K562 (cell line): ENCODE measurements around the gene ATRAID. TPM values are rescaled to one million over a fixed set of nuclear protein-coding genes. Genes with fewer than 3 reads are reported as not detected.

Experiments
- ATAC-seq: fragments of 200-7000 bp; cut with Tn5 transposase; 3 replicates; pipeline ENCODE4 v1.9.1; 2020; ENCODE audit warnings: moderate library complexity
- BruUV-seq: library from RNA; stranded (reverse); fragments of 400-500 nt; replicated peaks from 2 replicates; lab custom pipeline; 2021; lab: Mats Ljungman, UMichigan
- CTCF ChIA-PET: fragments of 300-600 bp; formaldehyde crosslinking; extraction: SDS; loops from one replicate; lab custom pipeline; 2021; ENCODE audit warnings: low intra/inter-chr PET ratio; lab: Yijun Ruan, JAX
- POLR2A ChIA-PET: fragments of 300-600, 350-650 bp; sonication (Branson Sonifier 250); formaldehyde crosslinking; extraction: SDS; loops from one replicate; lab custom pipeline; 2021; ENCODE audit warnings: antibody characterized with exemption, inconsistent platforms; lab: Yijun Ruan, JAX
- DNase-seq, 4 experiments: peaks; one replicate each; pipeline versions ENCODE4 v3.0.0 to v3.0.0-alpha.2; 2011 to 2018; ENCODE audit warnings: low spot score in 3 of 4, mixed read lengths in 3 of 4; ENCODE audit errors: extremely low read depth in 1 of 4
- FAIRE-seq: peaks from 2 replicates; lab custom pipeline; 2011; peaks lifted over from hg19 to GRCh38; lab: Jason Lieb, UNC
- H2AFZ ChIP-seq: 2 replicates; pipeline ENCODE4 v1.6.0; 2011; ENCODE audit warnings: low read depth, low read length, control low read depth, inconsistent platforms
- H3K27ac ChIP-seq: fragments of 200-600 bp; 3 replicates; pipeline ENCODE4 v1.8.0; 2011; ENCODE audit warnings: low read depth, mild to moderate bottlenecking, control low read depth, inconsistent platforms, low read length, moderate library complexity, mixed read lengths; ENCODE audit errors: extremely low read depth
- H3K27me3 ChIP-seq, 2 experiments: fragments of 300-600 bp in 1 of 2; 2 replicates in 1 of 2; 3 replicates in 1 of 2; pipeline versions ENCODE4 v1.6.0 to v1.8.0; 2011; ENCODE audit warnings: inconsistent platforms in 2 of 2, low read length in 2 of 2, mild to moderate bottlenecking in 1 of 2, mixed read lengths in 1 of 2, moderate library complexity in 1 of 2; ENCODE audit not compliant: control insufficient read depth in 2 of 2, insufficient read depth in 2 of 2
- H3K36me3 ChIP-seq: fragments of 300-600 bp; 3 replicates; pipeline ENCODE4 v1.8.0; 2011; ENCODE audit warnings: mild to moderate bottlenecking, low read length, inconsistent platforms; ENCODE audit not compliant: control insufficient read depth, insufficient read depth
- H3K4me1 ChIP-seq, 2 experiments: fragments of 200-600 bp in 1 of 2; replicated peaks in 1 of 2; 2 replicates in 1 of 2; 3 replicates in 1 of 2; pipeline versions ENCODE4 v1.5.1 to v1.8.0; 2011; ENCODE audit warnings: inconsistent platforms in 2 of 2, low read length in 2 of 2, mild to moderate bottlenecking in 1 of 2, mixed read lengths in 1 of 2, moderate library complexity in 1 of 2; ENCODE audit not compliant: control insufficient read depth in 2 of 2, insufficient read depth in 2 of 2
- H3K4me2 ChIP-seq: 2 replicates; pipeline ENCODE4 v1.6.1; 2011; ENCODE audit warnings: low read length, control low read depth, inconsistent platforms, mixed read lengths; ENCODE audit not compliant: insufficient read depth
- H3K4me3 ChIP-seq: fragments of 200-600 bp; sonication (generic), shearing (Covaris generic); 2 replicates; pipeline ENCODE4 v1.5.1; 2016; ENCODE audit warnings: control low read depth, inconsistent platforms
- H3K79me2 ChIP-seq: fragments of 200-600 bp; 3 replicates; pipeline ENCODE4 v1.8.0; 2011; ENCODE audit warnings: low read length, inconsistent platforms; ENCODE audit not compliant: control insufficient read depth, insufficient read depth
- H3K9ac ChIP-seq, 2 experiments: 2 replicates each; pipeline versions ENCODE4 v1.6.0 to v1.6.1; 2011; ENCODE audit warnings: low read depth in 2 of 2, low read length in 2 of 2, control low read depth in 1 of 2, inconsistent platforms in 1 of 2, mild to moderate bottlenecking in 1 of 2, mixed read lengths in 1 of 2; ENCODE audit not compliant: insufficient read depth in 1 of 2
- H3K9me1 ChIP-seq: one replicate; pipeline ENCODE4 v1.6.0; 2011; ENCODE audit warnings: inconsistent platforms, mild to moderate bottlenecking, low read length, moderate library complexity; ENCODE audit not compliant: control insufficient read depth, insufficient read depth
- H3K9me3 ChIP-seq: replicated peaks from 2 replicates; pipeline ENCODE4 v1.5.1; 2011; ENCODE audit warnings: low read depth, low read length, inconsistent platforms; ENCODE audit not compliant: control insufficient read depth, insufficient read depth
- H4K20me1 ChIP-seq: replicated peaks from 2 replicates; pipeline ENCODE4 v1.6.1; 2011; ENCODE audit warnings: low read length, inconsistent platforms, mixed read lengths; ENCODE audit not compliant: control insufficient read depth, insufficient read depth
- ARID2 ChIP-seq: fragments of 450-650 bp; IDR thresholded peaks from 2 replicates; pipeline ENCODE4 v1.6.1; 2017; ENCODE audit warnings: antibody characterized with exemption, mild to moderate bottlenecking
- CTBP1 ChIP-seq: fragments of 450-650 bp; IDR thresholded peaks from 2 replicates; pipeline ENCODE4 v1.6.1; 2016; ENCODE audit warnings: borderline replicate concordance
- FOXM1 ChIP-seq, 2 experiments: fragments of 450-650 bp in 1 of 2; sonication (generic) in 1 of 2; formaldehyde crosslinking in 1 of 2; IDR thresholded peaks; 2 replicates each; pipeline versions ENCODE4 v1.6.1 to v1.9.0; 2017 to 2022; ENCODE audit warnings: low read depth in 2 of 2, mild to moderate bottlenecking in 2 of 2, missing genetic modification reagents in 1 of 2, moderate library complexity in 1 of 2
- POLR3G ChIP-seq: IDR thresholded peaks from 2 replicates; pipeline ENCODE4 v1.6.1; 2011; ENCODE audit not compliant: insufficient read length, insufficient replicate concordance; ENCODE audit errors: extremely low read depth
- TEAD2 ChIP-seq: fragments of 450-650 bp; IDR thresholded peaks from 2 replicates; pipeline ENCODE4 v1.6.1; 2016; ENCODE audit warnings: missing genetic modification characterization, control low read depth, missing compliant biosample characterization
- ZBTB17 ChIP-seq: fragments of 450-650 bp; formaldehyde crosslinking; IDR thresholded peaks from 2 replicates; pipeline ENCODE4 v1.4.0; 2020; ENCODE audit warnings: mild to moderate bottlenecking
- ZNF263 ChIP-seq: sonication (generic); formaldehyde crosslinking; IDR thresholded peaks from 2 replicates; pipeline ENCODE4 v1.8.0; 2022; ENCODE audit warnings: mild to moderate bottlenecking, missing genetic modification reagents, borderline replicate concordance
- ZSCAN29 ChIP-seq: fragments of 450-650 bp; IDR thresholded peaks from 2 replicates; pipeline ENCODE4 v1.6.1; 2017
- WGBS: fragments of 100-300 bp; shearing (Covaris generic); methylation state at CpG from one replicate; pipeline ENCODE4 v1.1.6; 2016; ENCODE audit warnings: low coverage, mixed read lengths; ENCODE audit not compliant: insufficient coverage; ENCODE audit errors: missing lambda C conversion rate; 5-methylcytosine and 5-hydroxymethylcytosine counted together
- in situ Hi-C: fragments of 300-500 bp; cut with MboI; formaldehyde crosslinking; loops from 4 replicates; pipeline ENCODE4 v1.15.0; 2018; ENCODE audit warnings: inconsistent platforms, mixed read lengths
- intact Hi-C: fragments of 100-400 bp; cut with micrococcal nuclease; formaldehyde crosslinking; loops from 2 replicates; pipeline ENCODE4 v1.14.2; 2022
- polyA plus RNA-seq, 8 experiments: library from polyadenylated mRNA; depleted of rRNA in 4 of 8; stranded (reverse) in 5 of 8; unstranded in 3 of 8; fragments of >200 nt; fragmentation: Nextera tagmentation in 2 of 8; fragmentation: Illumina TruSeq in 1 of 8; extraction: Ambion mirVana in 2 of 8; extraction: Trizol in 1 of 8; gene quantifications; 2 replicates each; pipeline versions ENCODE4 v1.2.1 to v1.2.3, GENCODE V29; 2011 to 2014; ENCODE audit warnings: inconsistent platforms in 1 of 8, missing spikeins in 1 of 8
- total RNA-seq, 7 experiments: library from RNA; depleted of rRNA in 6 of 7; stranded (reverse); fragments of >200 nt in 6 of 7; fragmentation: Illumina TruSeq in 2 of 7; extraction: Trizol in 2 of 7; gene quantifications; 2 replicates each; pipeline versions ENCODE4 v1.2.1 to v1.2.3, GENCODE V29; 2011 to 2021; ENCODE audit warnings: low replicate concordance in 1 of 7
- TF ChIP-seq, protein P1 (sequence below): fragments of 450-650 bp; formaldehyde crosslinking; IDR thresholded peaks from 2 replicates; pipeline ENCODE4 v1.4.0; 2020; ENCODE audit warnings: mild to moderate bottlenecking, mixed read lengths
- TF ChIP-seq, protein P2 (sequence below): fragments of 250-450 bp; sonication (Bioruptor Pico); IDR thresholded peaks from 2 replicates; pipeline ENCODE4 v1.8.0; 2021; ENCODE audit warnings: borderline replicate concordance, mild to moderate bottlenecking, moderate library complexity; ENCODE audit not compliant: poor library complexity, severe bottlenecking
- TF ChIP-seq, protein P3 (sequence below): fragments of 250-450 bp; sonication (Bioruptor Pico); IDR thresholded peaks from 2 replicates; pipeline ENCODE4 v1.5.0; 2020; ENCODE audit warnings: mild to moderate bottlenecking

ATRAID gene
- total and polyA plus RNA-seq, 9 of the 15 experiments (the other 6 are each of a cell fraction or from before 2014, with no cell fraction given), result 70.2 to 187 (median 108) TPM

GRCh38 chr2:27261241-27261925 lies 49.5 kb downstream of the ATRAID start:
- H3K4me3 ChIP-seq, result no peak overlapping the region
- FAIRE-seq (no peak), DNase-seq (no peak), ATAC-seq (no peak)
- no peaks in the 10 kb centered on the region for H3K36me3 ChIP-seq
- intact Hi-C loops, result no loop called here
- CTCF ChIA-PET, result no interaction called here
- H4K20me1 ChIP-seq, result no peaks in the 10 kb centered on the region; the same call in 1 of the 2 replicates
- no peak overlapping the region for H3K9ac ChIP-seq
- H2AFZ ChIP-seq, result no peak overlapping the region
- H3K4me2 ChIP-seq, result no peak overlapping the region
- 0 out of 2 replicates have a peak, but pooled peaks have one; percentile 1 for TF ChIP-seq ZNF263 (CRISPR knock-in tag)
- TF ChIP-seq TEAD2 (tag), result no peak
- TF ChIP-seq FOXM1 (IDR thresholded peaks at IDR 0.05; ENCODE audit: low read depth), result no peak
- TF ChIP-seq FOXM1 (CRISPR knock-in tag; IDR thresholded peaks at IDR 0.05; ENCODE audit: low read depth), result no peak
- H3K9me1 ChIP-seq, result no peaks in the 10 kb centered on the region
- H3K79me2 ChIP-seq, result no peaks in the 10 kb centered on the region
- BruUV-seq, result no TSS peak
- peaks cover 0 to 46% of the 10 kb centered on the region in 2 experiments; a peak in 3 of 5 replicates for H3K4me1 ChIP-seq
- H3K27ac ChIP-seq, result no peak overlapping the region
- in situ Hi-C loops, result no loop called here
- H3K9me3 ChIP-seq, result no peaks in the 10 kb centered on the region; the same call in 1 of the 2 replicates
- H3K27me3 ChIP-seq, result peaks cover 31 to 46% of the 10 kb centered on the region in 2 experiments; a peak in 4 of 5 replicates
- 33% methylated on average over 8 of the region's 11 CpGs for WGBS
- POLR2A ChIA-PET, result interaction anchor here (1.0 kb wide), 1 partner anchor 9 kb away, joined by 4 read pairs; no protein-coding TSS in a partner anchor

DNA sequence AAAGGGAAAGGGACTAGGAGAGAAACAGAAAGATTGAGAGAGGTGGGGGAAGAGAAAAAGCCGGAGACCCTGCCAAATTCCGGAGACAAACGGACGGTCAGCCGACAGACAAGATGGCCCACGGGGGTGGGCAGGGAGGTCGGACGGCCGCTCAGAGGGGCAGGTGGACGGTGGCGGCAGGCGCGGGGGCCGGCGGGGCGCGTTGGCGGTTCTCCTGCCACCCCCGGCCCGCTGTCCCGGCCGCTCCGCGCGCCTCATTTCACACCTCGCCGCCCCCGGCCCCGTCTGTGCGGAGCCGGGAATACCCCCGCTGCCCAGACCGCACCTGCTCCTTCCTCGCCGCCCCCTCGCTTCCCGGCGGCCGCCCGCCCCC lies 50.1 kb downstream of the ATRAID start:
- H3K36me3 ChIP-seq, result no peaks in the 10 kb centered on the region
- no peak for ATAC-seq
- H3K4me3 ChIP-seq, result peak overlapping the region; percentile 53
- no peaks in the 10 kb centered on the region; the same call in 1 of the 2 replicates for H3K9me3 ChIP-seq
- no peaks in the 10 kb centered on the region; the same call in 1 of the 2 replicates for H4K20me1 ChIP-seq
- in situ Hi-C loops (no loop called here), intact Hi-C loops (no loop called here)
- H3K27me3 ChIP-seq, result peaks cover 31 to 43% of the 10 kb centered on the region in 2 experiments; a peak in 4 of 5 replicates
- FAIRE-seq, result no peak
- CTCF ChIA-PET, result no interaction called here
- 62% methylated on average over 11 of the region's 40 CpGs for WGBS
- H3K4me2 ChIP-seq, result no peak overlapping the region
- H3K9ac ChIP-seq, result no peak overlapping the region
- no peaks in the 10 kb centered on the region for H3K9me1 ChIP-seq
- no TSS peak for BruUV-seq
- DNase-seq, result no peak
- H3K27ac ChIP-seq, result no peak overlapping the region
- H3K79me2 ChIP-seq, result no peaks in the 10 kb centered on the region
- POLR2A ChIA-PET, result no interaction called here
- H2AFZ ChIP-seq, result no peak overlapping the region
- peaks cover 0 to 45% of the 10 kb centered on the region in 2 experiments; a peak in 3 of 5 replicates for H3K4me1 ChIP-seq
- TF ChIP-seq ZSCAN29 (no peak), CTBP1 (no peak), ARID2 (no peak), ZBTB17 (no peak), POLR3G (no peak)
- TF ChIP-seq, protein P1, sequence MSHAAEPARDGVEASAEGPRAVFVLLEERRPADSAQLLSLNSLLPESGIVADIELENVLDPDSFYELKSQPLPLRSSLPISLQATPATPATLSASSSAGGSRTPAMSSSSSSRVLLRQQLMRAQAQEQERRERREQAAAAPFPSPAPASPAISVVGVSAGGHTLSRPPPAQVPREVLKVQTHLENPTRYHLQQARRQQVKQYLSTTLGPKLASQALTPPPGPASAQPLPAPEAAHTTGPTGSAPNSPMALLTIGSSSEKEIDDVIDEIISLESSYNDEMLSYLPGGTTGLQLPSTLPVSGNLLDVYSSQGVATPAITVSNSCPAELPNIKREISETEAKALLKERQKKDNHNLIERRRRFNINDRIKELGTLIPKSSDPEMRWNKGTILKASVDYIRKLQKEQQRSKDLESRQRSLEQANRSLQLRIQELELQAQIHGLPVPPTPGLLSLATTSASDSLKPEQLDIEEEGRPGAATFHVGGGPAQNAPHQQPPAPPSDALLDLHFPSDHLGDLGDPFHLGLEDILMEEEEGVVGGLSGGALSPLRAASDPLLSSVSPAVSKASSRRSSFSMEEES (CRISPR knock-in tag), result no peak
- TF ChIP-seq, protein P2, sequence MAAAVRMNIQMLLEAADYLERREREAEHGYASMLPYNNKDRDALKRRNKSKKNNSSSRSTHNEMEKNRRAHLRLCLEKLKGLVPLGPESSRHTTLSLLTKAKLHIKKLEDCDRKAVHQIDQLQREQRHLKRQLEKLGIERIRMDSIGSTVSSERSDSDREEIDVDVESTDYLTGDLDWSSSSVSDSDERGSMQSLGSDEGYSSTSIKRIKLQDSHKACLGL (CRISPR knock-in tag), result no peak
- TF ChIP-seq, protein P3, sequence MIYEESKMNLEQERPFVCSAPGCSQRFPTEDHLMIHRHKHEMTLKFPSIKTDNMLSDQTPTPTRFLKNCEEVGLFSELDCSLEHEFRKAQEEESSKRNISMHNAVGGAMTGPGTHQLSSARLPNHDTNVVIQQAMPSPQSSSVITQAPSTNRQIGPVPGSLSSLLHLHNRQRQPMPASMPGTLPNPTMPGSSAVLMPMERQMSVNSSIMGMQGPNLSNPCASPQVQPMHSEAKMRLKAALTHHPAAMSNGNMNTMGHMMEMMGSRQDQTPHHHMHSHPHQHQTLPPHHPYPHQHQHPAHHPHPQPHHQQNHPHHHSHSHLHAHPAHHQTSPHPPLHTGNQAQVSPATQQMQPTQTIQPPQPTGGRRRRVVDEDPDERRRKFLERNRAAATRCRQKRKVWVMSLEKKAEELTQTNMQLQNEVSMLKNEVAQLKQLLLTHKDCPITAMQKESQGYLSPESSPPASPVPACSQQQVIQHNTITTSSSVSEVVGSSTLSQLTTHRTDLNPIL, result no peak
